HG03066 (cell line): ENCODE results near the gene SPEN.

ENCODE experiments used
- ATAC-seq: cut with Tn5 transposase; IDR thresholded peaks from one replicate; pipeline ENCODE4 v1.9.1; 2021; ENCODE audit warnings: low read depth; ENCODE audit not compliant: unreplicated experiment

The SPEN gene

DNA sequence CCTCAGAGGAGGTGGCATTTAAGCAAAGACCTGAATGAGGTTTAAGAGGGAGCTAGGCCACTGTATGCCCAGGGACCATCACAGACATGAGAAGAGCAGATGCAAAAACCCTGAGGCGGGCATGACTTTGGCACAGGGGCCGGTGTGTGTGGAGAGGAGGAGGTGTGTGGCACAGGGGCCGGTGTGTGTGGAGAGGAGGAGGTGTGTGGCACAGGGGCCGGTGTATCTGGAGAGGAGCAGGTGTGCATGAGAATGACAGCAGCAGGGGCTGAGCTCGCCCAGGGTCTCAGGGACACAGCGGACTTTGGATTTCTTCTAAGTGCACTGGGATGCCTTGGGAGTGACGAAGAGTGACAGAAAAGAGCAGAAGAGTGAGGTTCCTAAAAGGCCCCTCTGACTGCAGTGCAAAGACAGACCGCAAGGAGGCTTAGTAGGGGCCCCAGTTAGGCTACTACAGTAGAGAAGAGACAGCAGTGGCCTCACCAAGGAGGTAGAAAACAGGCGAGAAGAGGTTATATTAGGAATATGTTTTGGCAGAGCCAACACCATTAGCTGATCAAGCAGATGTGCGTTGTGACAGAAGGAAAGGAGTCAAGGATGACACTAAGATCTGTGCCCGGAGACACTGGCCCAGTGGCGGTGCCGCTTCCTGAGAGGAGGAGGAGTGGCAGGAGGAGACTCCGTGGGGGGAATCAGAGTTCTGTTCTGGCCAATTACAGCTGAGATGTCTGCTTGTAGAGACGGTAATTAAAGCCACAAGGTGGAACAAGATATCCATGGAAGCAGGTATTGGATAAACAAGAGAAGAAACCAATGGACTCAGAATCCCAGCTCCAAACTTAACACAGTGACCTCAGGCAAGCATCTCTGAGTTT, 110.0 kb downstream of the SPEN start:
- ATAC-seq = no peak

DNA sequence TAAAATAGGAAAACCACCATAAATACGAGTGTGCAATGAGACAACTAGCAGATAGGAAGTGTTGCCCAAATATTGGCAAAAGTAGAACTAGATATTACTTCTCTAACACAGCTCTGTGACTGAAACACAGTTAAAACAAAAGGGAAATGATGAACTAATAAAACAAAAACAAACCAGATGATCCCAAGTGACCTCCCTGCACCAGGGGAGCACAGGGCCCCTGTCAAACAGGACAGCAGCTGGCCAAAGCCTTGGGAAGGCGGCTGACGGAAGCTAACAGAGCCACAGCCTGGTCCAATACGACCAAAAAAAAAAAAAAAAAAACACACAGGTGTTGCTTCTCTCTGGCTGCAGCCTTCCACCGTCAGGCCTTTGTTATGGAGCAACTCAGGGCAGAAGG, 110.6 kb downstream of the SPEN start:
- no peak for ATAC-seq

- ATAC-seq = no peak
These were observed 111.3 kb downstream of the SPEN start for GRCh38 chr1:15958793-15959192.

DNA sequence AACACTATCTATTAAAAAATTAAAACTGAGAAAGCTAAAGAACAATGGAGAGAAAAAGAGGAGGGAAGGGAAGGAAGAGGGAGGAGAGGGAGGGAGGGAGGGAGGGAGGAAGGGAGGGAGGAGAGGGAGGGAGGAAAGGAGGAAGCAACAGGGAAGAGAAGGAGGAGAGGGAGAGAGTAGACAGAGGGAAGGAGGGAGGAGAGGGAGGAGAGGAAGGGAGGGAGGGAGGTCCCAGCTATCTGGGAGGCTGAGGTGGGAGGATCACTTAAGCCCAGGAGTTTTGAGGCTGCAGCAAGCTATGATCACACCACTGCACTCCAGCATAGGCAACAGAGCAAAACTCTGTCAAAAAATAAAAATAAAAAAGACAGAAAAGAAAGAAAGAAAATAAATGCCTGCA, 111.9 kb downstream of the SPEN start:
- no peak for ATAC-seq

GRCh38 chr1:15959827-15960446, 112.4 kb downstream of the SPEN start:
- ATAC-seq = no peak

DNA sequence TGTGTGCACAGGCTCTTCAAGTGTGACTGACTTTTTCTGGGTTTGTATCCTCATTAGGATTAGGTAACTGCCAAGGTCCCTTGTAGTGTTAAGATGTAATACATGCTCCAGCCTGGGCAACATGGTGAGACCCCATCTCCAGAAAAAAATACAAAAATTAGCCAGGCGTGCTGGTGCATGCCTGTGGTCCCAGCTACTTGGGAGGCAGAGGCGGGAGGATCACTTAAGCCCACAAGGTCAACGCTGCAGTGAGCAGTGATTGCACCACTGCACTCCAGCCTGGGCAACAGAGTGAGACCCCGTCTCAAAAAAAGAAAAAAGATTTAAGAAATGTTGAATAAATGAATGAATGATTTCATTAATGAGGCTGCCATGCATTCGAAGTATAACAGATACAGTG, 113.3 kb downstream of the SPEN start:
- no peak for ATAC-seq

GRCh38 chr1:15961492-15961891, 114.0 kb downstream of the SPEN start:
- no peak for ATAC-seq

- ATAC-seq = no peak
These were observed 114.7 kb downstream of the SPEN start for GRCh38 chr1:15962176-15962575.

DNA sequence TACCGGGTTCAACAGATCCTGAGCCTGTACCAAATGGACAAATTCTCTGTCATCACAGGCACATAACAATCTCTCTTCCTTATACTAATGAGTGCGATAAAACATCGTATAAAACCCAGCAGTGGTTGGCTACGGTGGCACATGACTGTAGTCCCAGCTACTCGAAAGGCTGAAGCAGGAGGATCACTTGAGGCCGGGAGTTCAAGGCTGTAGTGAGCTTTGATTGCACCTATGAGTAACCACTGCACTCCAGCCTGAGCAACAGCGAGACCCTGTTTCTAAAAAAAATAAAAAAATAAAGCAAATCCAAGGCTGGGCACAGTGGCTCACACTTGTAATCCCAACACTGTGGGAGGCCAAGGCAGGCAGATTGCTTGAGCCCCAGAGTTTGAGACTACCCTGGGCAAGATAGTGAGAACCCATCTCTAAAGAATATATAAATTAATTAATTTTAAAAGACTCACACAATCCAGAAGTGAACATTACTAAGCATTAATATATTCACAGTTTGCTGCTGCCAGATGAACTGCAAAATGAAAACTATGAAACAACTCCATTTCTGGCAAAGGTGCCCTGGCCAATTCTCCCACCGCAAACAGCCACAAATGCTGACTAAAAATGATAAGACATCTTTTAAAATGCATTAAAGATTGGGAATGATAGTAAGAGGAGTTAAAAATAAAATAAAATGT, 115.3 kb downstream of the SPEN start:
- ATAC-seq = no peak

GRCh38 chr1:15963363-15963967, 116.0 kb downstream of the SPEN start:
- ATAC-seq = no peak

DNA sequence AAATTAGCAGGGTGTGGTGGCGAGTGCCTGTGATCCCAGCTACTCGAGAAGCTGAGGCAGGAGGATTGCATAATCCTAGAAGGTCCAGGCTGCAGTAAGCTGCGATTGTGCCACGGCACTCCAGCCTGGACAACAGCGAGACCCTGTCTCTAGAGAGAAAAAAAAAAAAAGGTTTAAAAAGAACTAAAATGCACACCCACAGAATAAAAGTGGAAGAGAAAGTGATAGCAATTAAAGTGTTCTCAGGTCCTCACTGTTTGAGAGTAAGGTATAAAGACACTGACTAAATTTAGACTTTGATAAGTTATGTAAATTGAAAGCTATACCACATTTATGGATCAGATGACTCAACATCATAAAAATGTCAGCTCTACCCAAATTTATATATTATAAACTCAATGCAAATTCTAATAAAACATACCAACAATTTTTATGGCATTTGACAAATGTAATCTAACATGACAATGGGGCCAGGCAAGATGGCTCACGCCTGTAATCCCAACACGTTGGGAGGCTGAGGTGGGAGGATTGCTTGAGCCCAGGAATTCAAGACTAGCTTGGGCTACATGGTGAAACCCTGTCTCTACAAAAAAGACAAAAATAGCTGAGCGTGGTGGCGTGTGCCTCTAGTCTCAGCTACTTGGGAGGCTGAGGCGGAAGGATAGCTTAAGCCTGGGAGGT, 116.6 kb downstream of the SPEN start:
- no peak for ATAC-seq

DNA sequence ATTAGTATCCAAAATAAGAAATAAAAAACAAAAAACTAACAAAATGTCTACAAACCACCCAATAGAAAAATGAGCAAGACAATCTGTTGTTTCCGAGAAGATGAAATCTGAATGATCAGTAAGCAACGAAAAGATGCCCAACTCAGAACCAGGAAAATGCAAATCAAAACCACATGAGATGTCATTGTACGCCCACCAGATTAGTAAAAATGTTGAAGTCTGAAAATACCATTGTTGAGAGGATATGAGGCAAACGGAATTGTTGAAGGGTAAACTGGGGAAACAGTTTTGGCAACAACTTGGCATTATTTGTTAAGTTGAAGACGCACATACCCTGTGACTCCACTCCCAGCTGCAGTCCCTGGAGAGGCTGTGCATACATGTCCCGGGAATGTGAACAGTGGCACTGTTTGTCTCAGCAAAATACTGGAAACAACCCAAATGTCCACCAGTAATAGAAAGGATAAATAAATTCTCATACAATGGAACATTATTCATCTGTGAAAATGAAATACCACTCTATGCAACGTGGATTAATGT, 117.8 kb downstream of the SPEN start:
- ATAC-seq = no peak

DNA sequence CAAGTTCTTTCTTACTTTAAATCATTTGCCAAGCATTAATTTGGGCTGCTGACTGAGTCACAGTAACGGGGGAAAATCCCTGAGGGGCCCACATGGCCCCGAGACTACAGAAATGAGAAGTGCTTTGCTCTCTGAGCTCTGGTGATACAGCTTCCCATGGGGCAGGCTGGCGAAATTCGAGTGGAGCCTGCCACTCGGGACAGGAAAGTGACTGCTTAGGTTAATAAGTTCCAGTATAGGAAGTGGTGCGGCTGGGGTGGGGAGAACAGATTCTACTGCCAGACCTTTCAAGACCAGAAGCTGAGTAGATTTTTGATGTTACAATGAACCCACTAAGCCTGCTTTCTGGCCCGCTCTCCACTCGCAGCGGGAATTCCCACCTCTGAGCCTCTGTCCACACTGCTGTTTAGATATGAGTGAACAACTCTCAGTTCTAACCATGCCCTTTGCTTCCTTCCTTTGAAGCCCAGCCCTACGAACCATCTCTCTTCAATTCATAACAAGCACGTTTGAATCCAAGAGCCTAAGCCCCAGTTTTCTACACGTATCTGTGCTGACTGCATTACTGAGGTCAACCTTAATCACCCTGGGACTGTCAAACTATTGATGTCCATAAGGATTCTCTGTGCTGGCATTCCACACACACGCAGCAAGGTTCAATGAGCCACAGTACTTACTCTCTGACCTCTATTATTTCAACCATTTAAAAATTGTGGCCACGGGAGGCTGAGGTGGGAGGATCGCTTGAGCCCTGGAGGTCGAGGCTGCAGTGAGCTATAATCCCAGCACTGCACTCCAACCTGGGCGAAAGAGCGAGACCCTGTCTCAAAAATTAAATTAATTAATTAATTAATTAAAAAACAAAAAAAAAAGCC, 118.8 kb downstream of the SPEN start:
- ATAC-seq = peak; percentile 71

- ATAC-seq = no peak
These were observed 119.4 kb downstream of the SPEN start for GRCh38 chr1:15966956-15967344.

- no peak for ATAC-seq
These were observed 120.7 kb downstream of the SPEN start for GRCh38 chr1:15968172-15968571.

DNA sequence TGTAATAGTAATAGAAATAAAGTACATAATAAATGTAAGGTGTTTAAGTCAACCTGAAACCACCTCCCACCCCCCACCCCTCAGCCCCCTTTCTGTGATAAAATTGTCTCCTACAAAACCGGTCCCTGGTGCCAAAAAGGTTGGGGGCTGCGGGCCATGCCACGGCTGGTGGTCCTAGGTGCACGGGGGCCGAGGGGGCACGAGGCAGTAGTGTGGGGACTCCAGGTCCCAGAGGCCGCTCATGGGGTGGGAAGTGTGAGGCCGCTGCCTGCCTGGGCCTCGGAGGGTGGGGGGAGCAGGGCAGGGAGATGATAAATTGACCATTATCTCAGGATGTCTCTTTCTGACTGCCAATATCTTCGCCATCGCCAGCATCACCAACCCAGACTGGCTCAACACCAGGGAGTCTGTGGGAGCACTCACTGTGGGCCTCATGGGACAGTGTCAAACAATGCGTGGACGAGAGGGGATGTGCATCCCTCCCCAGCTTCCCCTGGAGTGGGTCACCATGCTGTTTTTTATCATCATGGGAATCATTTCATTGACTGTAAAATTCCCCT, 121.9 kb downstream of the SPEN start:
- ATAC-seq = no peak

DNA sequence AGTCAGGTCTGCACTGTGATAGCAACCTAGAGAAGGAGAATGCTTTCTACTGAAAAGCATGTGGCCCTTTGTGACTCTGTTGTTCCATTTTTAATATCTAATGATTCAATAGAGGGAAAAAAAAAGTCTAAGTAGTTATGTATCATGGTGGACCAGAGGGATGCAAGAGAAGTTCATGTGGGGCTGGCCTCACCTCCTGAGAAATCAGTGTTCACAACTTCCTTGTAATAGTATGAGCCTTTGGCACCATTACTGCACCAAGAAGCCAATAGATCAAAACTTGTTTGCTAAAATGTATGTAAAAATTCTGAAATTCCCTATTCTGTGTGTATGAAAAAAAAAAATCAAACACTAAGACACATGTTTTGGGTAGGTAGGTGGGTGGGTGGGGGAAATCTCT, 123.4 kb downstream of the SPEN start:
- no peak for ATAC-seq

DNA sequence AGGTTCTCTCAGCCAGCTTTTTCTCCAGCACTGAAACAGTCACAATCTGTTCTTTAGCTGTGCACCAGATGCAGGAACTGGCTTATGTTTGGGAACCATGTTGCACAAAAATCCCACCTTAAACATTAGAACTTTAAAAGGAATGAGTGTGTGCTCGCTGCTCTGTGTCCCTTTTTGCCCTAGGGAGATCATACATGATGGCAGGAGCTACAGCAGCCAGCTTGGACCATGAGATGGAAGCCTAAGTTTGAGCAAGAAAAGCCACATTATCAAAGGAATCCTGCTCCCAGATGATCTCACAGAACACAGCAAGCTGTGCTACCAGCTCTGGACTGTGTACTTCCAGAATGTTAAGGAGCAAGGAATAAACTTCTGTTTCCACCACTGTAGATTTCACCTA, 124.9 kb downstream of the SPEN start:
- no peak for ATAC-seq

- no peak for ATAC-seq
These were observed 126.3 kb downstream of the SPEN start for GRCh38 chr1:15973772-15974171.
